D721Med (cell line): ENCODE results near the gene METTL25B.

Experiments
- DNase-seq: peaks from one replicate; pipeline ENCODE4 v3.0.0; 2011; ENCODE audit warnings: low spot score; ENCODE audit not compliant: insufficient read length
- FAIRE-seq: peaks from 2 replicates; lab custom pipeline; 2011; peaks lifted over from hg19 to GRCh38; lab: Jason Lieb, UNC
- TF ChIP-seq, protein P1 (sequence below): IDR thresholded peaks from 2 replicates; pipeline ENCODE4 v1.5.1; 2012; ENCODE audit warnings: mild to moderate bottlenecking, control low read depth; ENCODE audit not compliant: insufficient read depth; ENCODE audit errors: missing control alignments

The METTL25B gene

DNA sequence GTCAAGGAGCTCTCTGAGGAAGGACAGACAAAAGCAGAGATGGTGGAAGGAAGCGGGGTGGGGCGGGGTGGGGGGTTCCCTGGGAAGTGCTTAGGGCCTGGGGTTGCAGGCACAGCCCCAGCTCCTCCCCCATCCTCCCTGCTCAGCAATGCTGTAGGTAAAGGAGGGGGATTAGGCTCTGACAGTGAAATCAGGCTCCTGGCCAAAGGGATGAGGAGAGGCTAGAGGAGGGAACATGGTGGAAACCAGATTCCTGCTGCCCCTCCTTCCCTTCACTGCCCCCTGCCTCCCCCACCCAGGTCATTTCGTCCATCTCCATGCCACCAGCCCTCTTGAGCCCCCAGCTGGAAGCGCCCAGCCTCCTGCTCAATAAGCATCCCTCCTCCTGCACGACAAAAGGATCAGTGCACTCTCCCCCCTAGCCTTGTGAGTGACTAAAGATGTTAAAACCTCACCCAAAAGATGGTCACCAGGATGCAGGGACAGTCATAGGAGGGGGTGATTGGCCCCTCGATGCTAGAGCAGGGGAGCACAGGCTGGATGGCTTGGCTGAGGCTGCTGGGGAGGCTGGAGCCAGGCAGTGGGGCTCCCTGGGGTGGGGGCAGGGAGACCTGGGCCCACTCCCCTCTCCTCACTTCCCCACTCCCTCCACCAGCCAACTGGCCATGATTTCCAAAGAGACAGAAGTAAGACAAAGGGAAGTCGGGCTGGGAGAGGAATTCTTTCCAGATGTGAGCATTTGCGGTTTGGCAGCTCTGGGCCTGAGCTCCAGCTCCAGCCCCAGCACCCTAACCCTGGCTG, 20.7 kb upstream of the METTL25B start:
- DNase-seq (no peak), FAIRE-seq (no peak)
- TF ChIP-seq, protein P1, sequence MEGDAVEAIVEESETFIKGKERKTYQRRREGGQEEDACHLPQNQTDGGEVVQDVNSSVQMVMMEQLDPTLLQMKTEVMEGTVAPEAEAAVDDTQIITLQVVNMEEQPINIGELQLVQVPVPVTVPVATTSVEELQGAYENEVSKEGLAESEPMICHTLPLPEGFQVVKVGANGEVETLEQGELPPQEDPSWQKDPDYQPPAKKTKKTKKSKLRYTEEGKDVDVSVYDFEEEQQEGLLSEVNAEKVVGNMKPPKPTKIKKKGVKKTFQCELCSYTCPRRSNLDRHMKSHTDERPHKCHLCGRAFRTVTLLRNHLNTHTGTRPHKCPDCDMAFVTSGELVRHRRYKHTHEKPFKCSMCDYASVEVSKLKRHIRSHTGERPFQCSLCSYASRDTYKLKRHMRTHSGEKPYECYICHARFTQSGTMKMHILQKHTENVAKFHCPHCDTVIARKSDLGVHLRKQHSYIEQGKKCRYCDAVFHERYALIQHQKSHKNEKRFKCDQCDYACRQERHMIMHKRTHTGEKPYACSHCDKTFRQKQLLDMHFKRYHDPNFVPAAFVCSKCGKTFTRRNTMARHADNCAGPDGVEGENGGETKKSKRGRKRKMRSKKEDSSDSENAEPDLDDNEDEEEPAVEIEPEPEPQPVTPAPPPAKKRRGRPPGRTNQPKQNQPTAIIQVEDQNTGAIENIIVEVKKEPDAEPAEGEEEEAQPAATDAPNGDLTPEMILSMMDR: no peak

DNA sequence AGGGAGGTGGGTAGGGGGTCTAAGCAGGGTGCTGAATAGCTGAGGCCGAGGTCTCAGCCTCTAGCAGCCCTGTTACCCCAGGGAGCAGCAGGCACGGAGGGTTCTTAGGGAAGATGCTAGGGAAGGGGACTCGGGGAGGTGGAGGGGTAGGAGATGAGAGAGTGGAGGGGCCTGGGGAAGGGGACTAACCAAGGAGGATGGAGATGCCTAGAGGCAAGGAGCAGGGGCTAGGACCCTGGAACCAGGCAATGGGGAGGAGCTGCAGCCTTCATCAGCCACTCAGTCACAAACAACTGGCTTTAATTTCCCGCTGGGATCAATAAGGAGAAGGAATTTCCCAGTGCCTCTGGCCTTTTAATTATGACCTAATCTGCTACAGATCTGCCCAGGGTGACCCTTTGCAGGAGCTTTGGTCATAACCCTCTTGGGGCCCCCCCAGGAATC, 20.0 kb upstream of the METTL25B start:
- no peak for DNase-seq
- TF ChIP-seq, protein P1: no peak
- no peak for FAIRE-seq

DNA sequence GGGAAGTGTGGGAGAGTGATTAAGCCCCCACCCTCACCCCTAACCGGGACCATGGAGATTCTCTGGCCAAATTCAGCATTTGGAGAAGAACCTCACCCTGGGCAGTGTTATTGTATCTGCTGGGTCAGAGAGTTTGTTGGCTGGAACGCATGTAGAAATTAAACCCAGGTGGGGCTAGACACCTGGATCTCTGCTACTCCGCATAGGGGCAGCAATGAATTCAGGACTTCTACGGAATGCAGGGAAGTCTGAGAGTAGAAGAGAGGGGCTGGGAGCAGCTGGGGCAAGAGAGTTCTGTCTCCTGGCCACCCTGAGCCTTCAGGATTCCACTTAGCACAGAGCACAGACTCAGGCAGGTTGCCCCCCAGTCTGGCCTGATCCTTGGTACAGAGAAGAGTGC, 19.2 kb upstream of the METTL25B start:
- FAIRE-seq (no peak), DNase-seq (no peak)
- TF ChIP-seq, protein P1: no peak

DNA sequence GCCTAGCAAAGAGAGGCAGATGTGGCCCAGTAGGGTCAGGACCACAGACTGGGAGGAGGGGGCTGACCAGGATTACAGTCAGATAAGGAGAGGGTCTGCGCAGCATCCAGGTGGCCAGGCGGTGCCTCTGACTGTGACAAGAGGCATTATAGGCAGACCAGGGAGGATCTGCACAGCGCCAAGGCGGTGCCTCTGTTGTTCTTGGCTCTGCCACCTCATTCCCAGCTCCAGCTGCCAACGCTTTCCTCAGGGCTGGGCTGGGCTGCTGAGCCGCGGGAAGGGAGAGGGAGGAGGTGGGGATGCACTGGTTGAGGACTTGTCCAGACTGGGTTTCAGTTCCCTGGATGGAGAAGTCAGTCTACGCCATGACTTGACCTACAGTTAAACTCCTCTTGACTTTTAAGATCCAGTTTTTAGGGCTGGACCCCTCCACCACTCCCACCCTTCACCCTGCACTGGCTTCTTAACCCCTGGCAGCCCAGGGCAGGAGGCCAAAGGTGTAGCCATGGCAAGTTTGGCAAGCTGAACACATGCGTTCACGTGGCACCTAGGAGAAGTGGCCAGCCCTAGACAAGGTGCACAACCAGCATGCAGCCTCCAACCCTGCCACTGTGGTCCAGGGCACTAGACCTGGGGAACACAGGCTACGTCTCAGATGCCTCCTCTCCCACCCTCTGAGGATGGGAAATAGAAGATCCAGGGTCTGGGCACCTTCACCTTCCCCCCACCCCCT, 18.3 kb upstream of the METTL25B start:
- TF ChIP-seq, protein P1: no peak
- FAIRE-seq (no peak), DNase-seq (no peak)

DNA sequence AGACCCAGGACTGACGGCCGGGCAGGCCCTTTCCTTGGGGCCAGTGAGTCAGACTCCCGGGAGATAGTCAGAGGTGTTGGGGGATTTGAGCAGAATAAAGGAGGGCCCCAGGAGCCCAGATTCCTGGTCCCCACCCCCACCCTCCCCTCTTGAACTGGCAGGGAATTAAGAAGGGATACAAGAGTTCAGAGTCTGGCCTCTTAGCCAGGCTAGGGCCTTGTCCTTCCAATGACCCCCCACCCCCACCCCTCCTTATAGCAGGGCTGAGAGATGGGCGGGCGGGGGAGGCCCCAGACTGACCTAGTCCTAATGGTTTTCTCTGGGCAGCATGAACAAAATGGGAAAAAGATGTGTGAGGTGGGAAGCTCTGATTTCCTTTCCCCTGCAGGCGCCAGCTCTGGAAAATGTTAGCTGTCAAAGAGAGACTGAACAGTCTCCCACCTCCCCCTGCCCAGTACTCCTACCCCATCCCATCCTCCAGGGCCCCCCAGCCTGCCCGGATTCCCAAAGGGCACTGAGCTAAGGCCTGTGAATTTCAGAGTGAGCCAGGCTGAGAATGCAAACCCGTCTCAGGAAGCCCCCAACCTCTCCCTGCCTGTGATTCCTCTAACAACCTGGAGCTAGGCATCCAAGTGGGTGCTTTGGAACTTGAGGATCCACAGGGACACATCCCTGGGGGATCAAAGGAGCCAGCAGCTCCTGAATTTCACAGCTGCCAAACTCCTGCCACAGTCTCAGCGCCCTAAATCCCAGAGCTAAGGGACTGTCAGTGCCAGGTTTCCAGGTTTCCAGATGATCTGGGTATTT, 17.1 kb upstream of the METTL25B start:
- FAIRE-seq (no peak), DNase-seq (no peak)
- TF ChIP-seq, protein P1: no peak

DNA sequence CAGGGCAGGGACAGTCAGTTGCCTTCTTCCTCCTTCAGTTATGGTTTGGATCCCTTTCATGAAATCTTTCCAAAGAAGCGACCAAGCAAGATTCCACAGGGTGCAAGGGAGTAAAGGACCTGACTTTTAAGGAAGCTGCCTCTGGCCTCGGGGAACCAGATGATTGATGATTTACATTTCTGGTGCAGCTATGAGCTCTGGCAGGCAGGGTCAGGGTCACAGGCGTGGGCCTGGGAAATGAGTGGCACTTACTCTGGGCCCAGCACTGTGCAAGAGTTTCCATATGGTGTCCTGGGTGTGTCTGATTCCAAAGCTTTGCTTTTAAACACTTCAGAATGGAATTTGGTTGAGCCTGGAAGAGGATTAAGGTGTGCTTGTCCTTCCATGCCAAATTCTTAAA, 15.6 kb upstream of the METTL25B start:
- no peak for FAIRE-seq
- DNase-seq: no peak
- TF ChIP-seq, protein P1: no peak
